CD14-positive monocyte (primary cell): Measurements from ENCODE around the gene CNTNAP2. TPM values are rescaled to one million over a fixed set of nuclear protein-coding genes. Genes with fewer than 3 reads are reported as not detected.

Source experiments
- DNase-seq, 3 donors: peaks; one replicate each; pipeline ENCODE4 v3.0.0-alpha.2; 2011 to 2022
- H2AFZ ChIP-seq: 2 replicates; pipeline ENCODE4 v1.6.0; 2012; ENCODE audit warnings: mild to moderate bottlenecking, low read depth, low read length, inconsistent platforms; ENCODE audit not compliant: insufficient read depth, poor library complexity, severe bottlenecking
- H3K27ac ChIP-seq, 2 donors: 1 replicate in 1 of 2; 2 replicates in 1 of 2; pipeline ENCODE4 v1.5.1; 2012 to 2013; ENCODE audit warnings: low read length in 2 of 2, control low read depth in 1 of 2, inconsistent platforms in 1 of 2, low read depth in 1 of 2, mild to moderate bottlenecking in 1 of 2
- H3K27me3 ChIP-seq, 2 donors: one replicate each; pipeline versions ENCODE4 v1.6.0 to v1.6.1; 2011 to 2013; ENCODE audit warnings: low read length in 2 of 2; ENCODE audit not compliant: control insufficient read depth in 2 of 2, insufficient read depth in 2 of 2
- H3K36me3 ChIP-seq, 2 donors: replicated peaks in 1 of 2; 1 replicate in 1 of 2; 2 replicates in 1 of 2; pipeline versions ENCODE4 v1.5.1 to v1.6.1; 2012 to 2013; ENCODE audit warnings: low read length in 2 of 2, control low read depth in 1 of 2, inconsistent platforms in 1 of 2, mild to moderate bottlenecking in 1 of 2; ENCODE audit not compliant: insufficient read depth in 2 of 2, control insufficient read depth in 1 of 2
- H3K4me1 ChIP-seq, 2 donors: 1 replicate in 1 of 2; 2 replicates in 1 of 2; pipeline versions ENCODE4 v1.5.1 to v1.6.1; 2012 to 2013; ENCODE audit warnings: low read length in 2 of 2, control low read depth in 1 of 2, inconsistent platforms in 1 of 2, mild to moderate bottlenecking in 1 of 2, moderate library complexity in 1 of 2; ENCODE audit not compliant: insufficient read depth in 2 of 2, control insufficient read depth in 1 of 2
- H3K4me2 ChIP-seq: replicated peaks from 2 replicates; pipeline ENCODE3; 2012; ENCODE audit warnings: low read length, moderate library complexity, mild to moderate bottlenecking; ENCODE audit not compliant: poor library complexity, severe bottlenecking; ENCODE audit errors: extremely low read depth
- H3K4me3 ChIP-seq, 3 experiments: fragments of 200-600 bp in 1 of 3; sonication (generic) in 1 of 3; replicated peaks in 1 of 3; 1 replicate in 2 of 3; 2 replicates in 1 of 3; pipeline ENCODE4 v1.5.1; 2011 to 2013; ENCODE audit warnings: low read length in 3 of 3, mild to moderate bottlenecking in 3 of 3, control low read depth in 2 of 3, low read depth in 2 of 3, inconsistent platforms in 1 of 3, moderate library complexity in 1 of 3
- H3K79me2 ChIP-seq: 2 replicates; pipeline ENCODE4 v1.6.0; 2012; ENCODE audit warnings: mild to moderate bottlenecking, control low read depth, inconsistent platforms, low read length, moderate library complexity; ENCODE audit not compliant: insufficient read depth
- H3K9ac ChIP-seq: 2 replicates; pipeline ENCODE4 v1.6.0; 2017; ENCODE audit warnings: low read length, mild to moderate bottlenecking; ENCODE audit not compliant: insufficient read depth, poor library complexity, severe bottlenecking
- H3K9me3 ChIP-seq, 2 donors: replicated peaks in 1 of 2; 1 replicate in 1 of 2; 2 replicates in 1 of 2; pipeline versions ENCODE4 v1.5.1 to v1.6.1; 2012 to 2013; ENCODE audit warnings: low read length in 2 of 2, control low read depth in 1 of 2; ENCODE audit not compliant: control insufficient read depth in 1 of 2, insufficient read depth in 1 of 2
- H4K20me1 ChIP-seq: 2 replicates; pipeline ENCODE4 v1.6.0; 2012; ENCODE audit warnings: mild to moderate bottlenecking, low read length, control low read depth, moderate library complexity; ENCODE audit not compliant: insufficient read depth
- H3K27ac Mint-ChIP-seq, 7 donors: one replicate each; pipeline ENCODE4 v1.8.0; 2020; ENCODE audit warnings: mild to moderate bottlenecking in 7 of 7, mixed read lengths in 7 of 7, moderate library complexity in 6 of 7, inconsistent platforms in 2 of 7
- H3K27me3 Mint-ChIP-seq, 3 donors: one replicate each; pipeline ENCODE4 v1.8.0; 2021 to 2022; ENCODE audit warnings: low read depth in 3 of 3, mild to moderate bottlenecking in 3 of 3, mixed read lengths in 3 of 3, moderate library complexity in 3 of 3, inconsistent platforms in 1 of 3
- H3K36me3 Mint-ChIP-seq, 2 donors: one replicate each; pipeline ENCODE4 v1.8.0; 2020; ENCODE audit warnings: mixed read lengths in 2 of 2, inconsistent platforms in 1 of 2, mild to moderate bottlenecking in 1 of 2
- H3K4me1 Mint-ChIP-seq: one replicate; pipeline ENCODE4 v1.8.0; 2020; ENCODE audit warnings: mild to moderate bottlenecking, mixed read lengths
- H3K4me3 Mint-ChIP-seq, 2 donors: one replicate each; pipeline ENCODE4 v1.8.0; 2020; ENCODE audit warnings: mild to moderate bottlenecking in 2 of 2, mixed read lengths in 2 of 2, moderate library complexity in 1 of 2
- H3K9me3 Mint-ChIP-seq, 7 donors: one replicate each; pipeline ENCODE4 v1.8.0; 2020 to 2022; ENCODE audit warnings: mixed read lengths in 7 of 7, mild to moderate bottlenecking in 6 of 7, moderate library complexity in 6 of 7, inconsistent platforms in 2 of 7
- CTCF ChIP-seq: fragments of 200-600 bp; IDR thresholded peaks from one replicate; pipeline ENCODE4 v1.8.0; 2022; ENCODE audit warnings: antibody characterized with exemption, mild to moderate bottlenecking
- WGBS: methylation state at CpG from one replicate; pipeline ENCODE4 v1.1.5; 2013; ENCODE audit warnings: missing lambda C conversion rate; ENCODE audit not compliant: insufficient coverage; 5-methylcytosine and 5-hydroxymethylcytosine counted together
- intact Hi-C, 2 donors: fragments of 100-400 bp; cut with micrococcal nuclease; formaldehyde crosslinking; loops; one replicate each; pipeline versions ENCODE4 v1.15.0 to v1.15.1; 2023
- polyA plus RNA-seq, 3 donors: library from polyadenylated mRNA; depleted of rRNA in 1 of 3; unstranded in 2 of 3; stranded (reverse) in 1 of 3; fragments of 300-500 nt in 2 of 3; fragments of >200 nt in 1 of 3; fragmentation: Illumina TruSeq in 2 of 3; gene quantifications; 1 replicate in 2 of 3; 2 replicates in 1 of 3; pipeline ENCODE4 v1.2.3, GENCODE V29; 2012 to 2021

CNTNAP2 gene
- polyA plus RNA-seq, 3 donors: 0.01 TPM; not detected in 2

DNA sequence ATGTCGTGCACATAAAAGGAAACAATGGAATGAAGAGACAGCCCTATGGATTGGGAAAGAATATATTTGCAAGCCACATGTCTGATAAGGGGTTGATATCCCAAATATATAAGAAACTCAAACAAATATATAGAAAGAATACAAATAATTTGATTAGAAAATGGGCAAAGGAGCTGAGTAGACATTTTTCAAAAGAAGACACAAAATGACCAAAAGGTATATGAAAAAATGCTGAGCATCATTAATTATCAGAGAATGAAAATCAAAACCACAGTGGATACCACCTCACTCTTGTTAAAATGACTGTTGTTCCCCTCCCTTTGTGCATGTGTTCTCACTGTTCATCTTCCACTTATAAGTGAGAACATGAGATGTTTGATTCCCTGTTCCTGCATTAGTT is 175.3 kb downstream of the CNTNAP2 start:
- no peak overlapping the region for H3K9ac ChIP-seq
- Mint-ChIP-seq H3K9me3 (peaks cover 0 to 3% (median 2%) of the 10 kb centered on the region in 7 donors), H3K4me3 (no peak overlapping the region), H3K27me3 (no peaks in the 10 kb centered on the region), H3K27ac (no peak overlapping the region), H3K4me1 (no peaks in the 10 kb centered on the region), H3K36me3 (no peaks in the 10 kb centered on the region)
- no peak for TF ChIP-seq CTCF
- DNase-seq: no peak
- intact Hi-C loops: no loop called here
- no peak overlapping the region for H3K27ac ChIP-seq
- H2AFZ ChIP-seq: no peak overlapping the region
- no peaks in the 10 kb centered on the region for H3K36me3 ChIP-seq
- no peaks in the 10 kb centered on the region for H3K4me1 ChIP-seq
- no peak overlapping the region for H3K4me3 ChIP-seq
- peaks cover 0 to 9% of the 10 kb centered on the region in 2 donors for H3K9me3 ChIP-seq
- H3K4me2 ChIP-seq: no peak overlapping the region
- H3K79me2 ChIP-seq: no peaks in the 10 kb centered on the region
- no peaks in the 10 kb centered on the region for H4K20me1 ChIP-seq
- no CpG with 5 or more reads among the region's 1 CpG for WGBS
- no peaks in the 10 kb centered on the region for H3K27me3 ChIP-seq

- Histone ChIP-seq H3K79me2 (no peaks in the 10 kb centered on the region), H3K4me1 (no peaks in the 10 kb centered on the region), H3K27ac (no peak overlapping the region), H3K27me3 (no peaks in the 10 kb centered on the region), H3K9ac (no peak overlapping the region), H2AFZ (no peak overlapping the region), H3K4me3 (no peak overlapping the region), H3K36me3 (no peaks in the 10 kb centered on the region), H4K20me1 (no peaks in the 10 kb centered on the region), H3K9me3 (peaks cover 0 to 7% of the 10 kb centered on the region in 2 donors), H3K4me2 (no peak overlapping the region)
- intact Hi-C loops: no loop called here
- Mint-ChIP-seq H3K36me3 (no peaks in the 10 kb centered on the region), H3K4me3 (no peak overlapping the region), H3K27ac (no peak overlapping the region), H3K4me1 (no peaks in the 10 kb centered on the region), H3K9me3 (peaks cover 0 to 3% (median 2%) of the 10 kb centered on the region in 7 donors), H3K27me3 (no peaks in the 10 kb centered on the region)
- no peak for TF ChIP-seq CTCF
- WGBS: no CpG with 5 or more reads among the region's 1 CpG
- DNase-seq: no peak
These were observed 179.4 kb downstream of the CNTNAP2 start for GRCh38 chr7:146296028-146296427.
